ENCODE data around the gene NCOA7. TPM values are rescaled to one million over a fixed set of nuclear protein-coding genes. Genes with fewer than 3 reads are reported as not detected.

The NCOA7 gene
- total and polyA plus RNA-seq, 2 of the 8 experiments (the other 6 are each of a cell fraction or from before 2014, with no cell fraction given): 2.6 to 10.7 TPM

GRCh38 chr6:125853756-125854155 is 63.0 kb downstream of the NCOA7 start (continued):
- TF ChIP-seq TCF12 (IDR thresholded peaks at IDR 0.05; ENCODE audit: low read depth, low read length): no peak

GRCh38 chr6:125854355-125854754 is 63.6 kb downstream of the NCOA7 start:
- no peak overlapping the region for H3K14ac ChIP-seq (ENCODE audit: insufficient read length)
- H2BK12ac ChIP-seq (ENCODE audit: low read depth, low read length): no peak overlapping the region
- no peak overlapping the region for H2BK5ac ChIP-seq (ENCODE audit: low read depth, low read length)
- no peak overlapping the region for H2BK120ac ChIP-seq (replicated peaks; ENCODE audit: low read depth, low read length)
- no peak overlapping the region for H4K5ac ChIP-seq (ENCODE audit: insufficient read length, low read depth, low read length)
- H3K79me1 ChIP-seq (ENCODE audit: low read depth, low read length): 0 out of 2 replicates have a peak, but pooled peaks cover 3% of the 10 kb centered on the region
- no peak overlapping the region for H4K91ac ChIP-seq (replicated peaks; ENCODE audit: insufficient read length, low read length)
- no peaks in the 10 kb centered on the region for H3K4me1 ChIP-seq (replicated peaks in 1 of 4; ENCODE audit: control insufficient read depth in 3 of 4, insufficient read depth in 4 of 4, low read length in 3 of 4)
- H3K23me2 ChIP-seq (ENCODE audit: low read depth, low read length): no peaks in the 10 kb centered on the region
- FAIRE-seq (no peak), DNase-seq (ENCODE audit: low read depth in 1 of 2, low spot score in 2 of 2) (no peak)
- no peak overlapping the region for H3K4me3 ChIP-seq (ENCODE audit: extremely low read depth in 1 of 4, insufficient read depth in 2 of 4, low read depth in 3 of 4, low read length in 4 of 4)
- H4K8ac ChIP-seq (ENCODE audit: extremely low read depth, insufficient read depth, low read length): no peak overlapping the region
- no peak overlapping the region for H3K56ac ChIP-seq (replicated peaks; ENCODE audit: insufficient read length, low read depth, low read length)
- H3K27ac ChIP-seq (ENCODE audit: low read depth, low read length): no peak overlapping the region
- H3K9ac ChIP-seq (replicated peaks in 1 of 4; ENCODE audit: extremely low read depth in 1 of 4, low read depth in 3 of 4, low read length in 3 of 4): no peak overlapping the region
- H2BK15ac ChIP-seq (ENCODE audit: low read length): no peak overlapping the region
- H3K36me3 ChIP-seq (ENCODE audit: control insufficient read depth in 2 of 4, insufficient read depth in 4 of 4, low read length in 3 of 4): no peaks in the 10 kb centered on the region
- no peak overlapping the region for H3K18ac ChIP-seq (ENCODE audit: extremely low read depth, low read length)
- no peak overlapping the region for H3K23ac ChIP-seq (ENCODE audit: insufficient read length)
- ChIA-PET POLR2A (ENCODE audit: partially characterized antibody) (no interaction called here), CTCF (ENCODE audit: partially characterized antibody) (interaction anchor here (0.6 to 1.5 kb wide), 5 partner anchors 9 to 327 kb away, joined by 3 to 8 read pairs (median 4); no protein-coding TSS in a partner anchor)
- H3K4me2 ChIP-seq (ENCODE audit: insufficient read depth in 1 of 2, low read depth in 2 of 2, low read length in 2 of 2): no peak overlapping the region
- no peak overlapping the region for H2AFZ ChIP-seq (ENCODE audit: low read length)
- H2BK20ac ChIP-seq (ENCODE audit: low read length): no peak overlapping the region
- H3K79me2 ChIP-seq (ENCODE audit: control insufficient read depth in 1 of 2, insufficient read depth in 2 of 2, low read length in 2 of 2): no peaks in the 10 kb centered on the region
- H3K9me3 ChIP-seq (ENCODE audit: insufficient read depth in 2 of 2, low read depth in 1 of 2, low read length in 1 of 2): no peaks in the 10 kb centered on the region
- no peak for TF ChIP-seq BRCA1 (IDR thresholded peaks at IDR 0.05; ENCODE audit: low read depth, low read length)
- TF ChIP-seq RNF2 (IDR thresholded peaks at IDR 0.05; ENCODE audit: borderline replicate concordance, low read depth, low read length, missing control alignments, poor library complexity, severe bottlenecking): no peak
- no peak for TF ChIP-seq FOSL1 (IDR thresholded peaks at IDR 0.05; ENCODE audit: insufficient read depth, low read depth, low read length)
- H3K27me3 ChIP-seq (replicated peaks in 1 of 4; ENCODE audit: control insufficient read depth in 3 of 4, extremely low read depth in 1 of 4, insufficient read depth in 3 of 4, low read length in 3 of 4): no peaks in the 10 kb centered on the region
- H2AK5ac ChIP-seq (ENCODE audit: low read depth, low read length): no peak overlapping the region
- no peaks in the 10 kb centered on the region for H4K20me1 ChIP-seq (replicated peaks in 1 of 2; ENCODE audit: control insufficient read depth in 1 of 2, insufficient read depth in 2 of 2, low read length in 2 of 2)
- H3K4ac ChIP-seq (replicated peaks; ENCODE audit: insufficient read length, low read depth, low read length): no peak overlapping the region
